ENCODE results near the gene MYO1E. TPM values are rescaled to one million over a fixed set of nuclear protein-coding genes. Genes with fewer than 3 reads are reported as not detected.

The MYO1E gene
- total and polyA plus RNA-seq, 4 donors, result 20.9 to 84.2 (median 52.4) TPM

DNA sequence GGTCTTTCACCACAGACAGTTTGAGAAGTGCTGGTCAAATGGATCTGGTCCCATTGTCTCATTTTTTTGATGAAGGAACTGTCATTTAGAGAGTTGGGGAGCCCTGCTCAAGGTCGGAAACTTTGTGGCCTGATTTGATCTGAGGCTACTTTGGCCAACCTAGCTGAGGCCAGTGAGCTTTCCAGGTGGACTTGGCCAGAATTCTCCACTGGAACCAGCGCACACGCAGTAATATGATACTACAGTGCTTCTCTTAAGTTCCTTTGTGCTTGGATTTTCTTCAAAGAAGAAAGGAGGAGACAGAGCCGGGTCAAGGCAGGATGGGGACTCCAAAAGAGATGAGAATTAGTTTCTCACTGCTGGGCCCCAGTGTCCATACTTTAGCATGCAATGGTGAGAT is 217.2 kb downstream of the MYO1E start:
- Histone ChIP-seq H3K27ac (ENCODE audit: low read depth in 1 of 2, low read length in 1 of 2) (no peak overlapping the region), H3K9me3 (ENCODE audit: control insufficient read depth in 4 of 4, insufficient read depth in 3 of 4, low read length in 3 of 4) (no peaks in the 10 kb centered on the region), H3K36me3 (ENCODE audit: control insufficient read depth in 4 of 4, insufficient read depth in 4 of 4, low read length in 4 of 4) (peaks cover 0 to 31% (median 13%) of the 10 kb centered on the region in 4 donors), H3K27me3 (ENCODE audit: control insufficient read depth in 3 of 3, insufficient read depth in 3 of 3, low read length in 2 of 3) (no peaks in the 10 kb centered on the region), H3K4me1 (ENCODE audit: control insufficient read depth in 5 of 5, insufficient read depth in 5 of 5, low read length in 5 of 5) (peaks cover 0 to 11% (median 0%) of the 10 kb centered on the region in 5 donors), H3K4me3 (no peak overlapping the region), H3K9ac (ENCODE audit: insufficient read depth in 1 of 2, low read length in 2 of 2) (no peak overlapping the region)
- ATAC-seq (ENCODE audit: insufficient read depth, low FRiP score) (no peak), DNase-seq (no peak)
- WGBS, 2 donors, result 94 to 99% methylated on average over 4 of the region's 4 CpGs
- TF ChIP-seq, protein P1, sequence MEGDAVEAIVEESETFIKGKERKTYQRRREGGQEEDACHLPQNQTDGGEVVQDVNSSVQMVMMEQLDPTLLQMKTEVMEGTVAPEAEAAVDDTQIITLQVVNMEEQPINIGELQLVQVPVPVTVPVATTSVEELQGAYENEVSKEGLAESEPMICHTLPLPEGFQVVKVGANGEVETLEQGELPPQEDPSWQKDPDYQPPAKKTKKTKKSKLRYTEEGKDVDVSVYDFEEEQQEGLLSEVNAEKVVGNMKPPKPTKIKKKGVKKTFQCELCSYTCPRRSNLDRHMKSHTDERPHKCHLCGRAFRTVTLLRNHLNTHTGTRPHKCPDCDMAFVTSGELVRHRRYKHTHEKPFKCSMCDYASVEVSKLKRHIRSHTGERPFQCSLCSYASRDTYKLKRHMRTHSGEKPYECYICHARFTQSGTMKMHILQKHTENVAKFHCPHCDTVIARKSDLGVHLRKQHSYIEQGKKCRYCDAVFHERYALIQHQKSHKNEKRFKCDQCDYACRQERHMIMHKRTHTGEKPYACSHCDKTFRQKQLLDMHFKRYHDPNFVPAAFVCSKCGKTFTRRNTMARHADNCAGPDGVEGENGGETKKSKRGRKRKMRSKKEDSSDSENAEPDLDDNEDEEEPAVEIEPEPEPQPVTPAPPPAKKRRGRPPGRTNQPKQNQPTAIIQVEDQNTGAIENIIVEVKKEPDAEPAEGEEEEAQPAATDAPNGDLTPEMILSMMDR (IDR thresholded peaks at IDR 0.05; ENCODE audit: control extremely low read depth, extremely low read depth), result no peak

DNA sequence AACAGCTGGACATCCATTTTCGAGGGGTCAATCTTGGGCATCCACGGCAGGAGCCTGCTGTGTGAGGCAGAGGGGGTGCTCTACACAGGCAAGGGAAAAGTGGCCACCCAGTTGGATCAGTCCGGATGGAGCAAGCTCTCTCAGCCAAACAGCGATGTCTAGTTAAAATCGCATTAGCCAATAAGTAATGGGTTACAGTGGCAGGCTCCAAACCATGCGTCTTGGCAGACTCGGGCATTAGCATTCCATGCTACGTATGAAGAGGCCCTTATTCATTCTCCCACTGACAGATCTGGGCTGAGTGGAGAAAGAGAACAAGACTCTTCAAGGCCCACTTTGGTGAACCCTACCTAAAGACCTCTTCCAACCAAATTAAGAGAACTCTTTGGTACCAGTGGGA is 218.4 kb downstream of the MYO1E start:
- H3K9ac ChIP-seq (ENCODE audit: insufficient read depth in 1 of 2, low read length in 2 of 2), result no peak overlapping the region
- ATAC-seq (ENCODE audit: insufficient read depth, low FRiP score), result no peak
- H3K4me3 ChIP-seq, result no peak overlapping the region
- TF ChIP-seq, protein P1 (IDR thresholded peaks at IDR 0.05; ENCODE audit: control extremely low read depth, extremely low read depth), result no peak
- H3K36me3 ChIP-seq (ENCODE audit: control insufficient read depth in 4 of 4, insufficient read depth in 4 of 4, low read length in 4 of 4), result peaks cover 2 to 30% (median 15%) of the 10 kb centered on the region in 4 donors
- DNase-seq, result no peak
- H3K27me3 ChIP-seq (ENCODE audit: control insufficient read depth in 3 of 3, insufficient read depth in 3 of 3, low read length in 2 of 3), result no peaks in the 10 kb centered on the region
- WGBS, 2 donors, result 79 to 94% methylated on average over 8 of the region's 8 CpGs
- H3K4me1 ChIP-seq (ENCODE audit: control insufficient read depth in 5 of 5, insufficient read depth in 5 of 5, low read length in 5 of 5), result peaks cover 0 to 10% (median 0%) of the 10 kb centered on the region in 5 donors
- no peaks in the 10 kb centered on the region for H3K9me3 ChIP-seq (ENCODE audit: control insufficient read depth in 4 of 4, insufficient read depth in 3 of 4, low read length in 3 of 4)
- no peak overlapping the region for H3K27ac ChIP-seq (ENCODE audit: low read depth in 1 of 2, low read length in 1 of 2)

DNA sequence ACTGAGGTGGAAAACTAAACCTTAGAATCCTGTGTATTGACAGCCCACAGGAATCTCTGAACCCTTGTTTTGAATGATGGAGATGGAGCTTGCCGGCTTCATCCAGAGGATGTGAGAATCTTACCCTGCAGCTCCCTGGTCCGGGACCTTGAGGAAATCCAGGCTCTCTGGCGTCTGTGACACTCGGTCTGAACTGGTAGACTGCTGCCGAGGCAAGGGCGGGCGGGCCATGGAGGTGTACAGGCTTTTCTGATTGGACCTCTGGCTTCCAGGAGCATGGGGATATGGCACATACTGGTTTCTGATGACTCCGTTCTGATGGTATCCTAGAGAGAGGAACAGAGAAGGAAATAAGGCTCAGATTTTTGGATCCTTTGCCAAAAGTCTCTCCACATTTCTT is 219.2 kb downstream of the MYO1E start:
- peaks cover 0 to 2% (median 0%) of the 10 kb centered on the region in 5 donors for H3K4me1 ChIP-seq (ENCODE audit: control insufficient read depth in 5 of 5, insufficient read depth in 5 of 5, low read length in 5 of 5)
- TF ChIP-seq, protein P1 (IDR thresholded peaks at IDR 0.05; ENCODE audit: control extremely low read depth, extremely low read depth), result no peak
- WGBS, 2 donors, result 96 to 97% methylated on average over 8 of the region's 8 CpGs
- DNase-seq (no peak), ATAC-seq (ENCODE audit: insufficient read depth, low FRiP score) (no peak)
- no peak overlapping the region for H3K9ac ChIP-seq (ENCODE audit: insufficient read depth in 1 of 2, low read length in 2 of 2)
- H3K27ac ChIP-seq (ENCODE audit: low read depth in 1 of 2, low read length in 1 of 2), result no peak overlapping the region
- no peaks in the 10 kb centered on the region for H3K9me3 ChIP-seq (ENCODE audit: control insufficient read depth in 4 of 4, insufficient read depth in 3 of 4, low read length in 3 of 4)
- no peak overlapping the region for H3K4me3 ChIP-seq
- peaks cover 2 to 27% (median 14%) of the 10 kb centered on the region in 4 donors for H3K36me3 ChIP-seq (ENCODE audit: control insufficient read depth in 4 of 4, insufficient read depth in 4 of 4, low read length in 4 of 4)
- no peaks in the 10 kb centered on the region for H3K27me3 ChIP-seq (ENCODE audit: control insufficient read depth in 3 of 3, insufficient read depth in 3 of 3, low read length in 2 of 3)

Measured in lung (tissue), 12 donors.